Trophoblast cell (in vitro differentiated cells and primary cell): Measurements from ENCODE around the gene ZFP57.

Experiments used
- DNase-seq, 2 donors: peaks; one replicate each; pipeline ENCODE4 v3.0.0-alpha.2; 2016
- H2AFZ ChIP-seq: 2 replicates; pipeline ENCODE4 v1.6.1; 2013; ENCODE audit warnings: low read length, moderate library complexity, mild to moderate bottlenecking; ENCODE audit not compliant: insufficient read depth, poor library complexity
- H2AK5ac ChIP-seq: 2 replicates; pipeline ENCODE4 v1.6.1; 2013; ENCODE audit warnings: mild to moderate bottlenecking, low read length
- H2BK120ac ChIP-seq: 2 replicates; pipeline ENCODE4 v1.6.1; 2013; ENCODE audit warnings: low read length, mild to moderate bottlenecking, moderate library complexity; ENCODE audit not compliant: insufficient read depth, poor library complexity
- H2BK12ac ChIP-seq: 2 replicates; pipeline ENCODE4 v1.6.1; 2013; ENCODE audit warnings: mild to moderate bottlenecking, low read length, moderate library complexity
- H2BK5ac ChIP-seq: 2 replicates; pipeline ENCODE4 v1.6.1; 2013; ENCODE audit warnings: low read length, low read depth, moderate library complexity, mild to moderate bottlenecking; ENCODE audit not compliant: poor library complexity
- H3K14ac ChIP-seq: 2 replicates; pipeline ENCODE4 v1.6.1; 2013; ENCODE audit warnings: mild to moderate bottlenecking, low read length
- H3K18ac ChIP-seq: 2 replicates; pipeline ENCODE4 v1.6.1; 2013; ENCODE audit warnings: mild to moderate bottlenecking, low read length
- H3K23ac ChIP-seq: 2 replicates; pipeline ENCODE4 v1.6.1; 2013; ENCODE audit warnings: low read length
- H3K27ac ChIP-seq: 2 replicates; pipeline ENCODE4 v1.5.1; 2013; ENCODE audit warnings: low read depth, mild to moderate bottlenecking, inconsistent platforms, low read length, moderate library complexity
- H3K27me3 ChIP-seq: 2 replicates; pipeline ENCODE4 v1.6.1; 2013; ENCODE audit warnings: inconsistent platforms, mild to moderate bottlenecking, low read length, moderate library complexity; ENCODE audit not compliant: insufficient read depth
- H3K36me3 ChIP-seq, 2 experiments: 1 replicate in 1 of 2; 2 replicates in 1 of 2; pipeline ENCODE4 v1.6.1; 2013; ENCODE audit warnings: low read length in 2 of 2, mild to moderate bottlenecking in 2 of 2, moderate library complexity in 1 of 2; ENCODE audit not compliant: insufficient read depth in 2 of 2, control insufficient read depth in 1 of 2
- H3K4ac ChIP-seq: 2 replicates; pipeline ENCODE4 v1.6.1; 2013; ENCODE audit warnings: low read depth, mild to moderate bottlenecking, low read length, moderate library complexity
- H3K4me1 ChIP-seq, 2 experiments: 1 replicate in 1 of 2; 2 replicates in 1 of 2; pipeline ENCODE4 v1.6.1; 2013; ENCODE audit warnings: low read length in 2 of 2, mild to moderate bottlenecking in 2 of 2, moderate library complexity in 1 of 2; ENCODE audit not compliant: insufficient read depth in 2 of 2, control insufficient read depth in 1 of 2
- H3K4me2 ChIP-seq: 2 replicates; pipeline ENCODE4 v1.6.1; 2013; ENCODE audit warnings: inconsistent platforms, mild to moderate bottlenecking, low read length, moderate library complexity
- H3K4me3 ChIP-seq: 2 replicates; pipeline ENCODE4 v1.5.1; 2013; ENCODE audit warnings: mild to moderate bottlenecking, low read depth, low read length, inconsistent platforms
- H3K79me1 ChIP-seq: one replicate; pipeline ENCODE4 v1.6.1; 2013; ENCODE audit warnings: low read length
- H3K79me2 ChIP-seq: 2 replicates; pipeline ENCODE4 v1.6.1; 2013; ENCODE audit warnings: low read length, mild to moderate bottlenecking; ENCODE audit not compliant: control insufficient read depth, insufficient read depth, poor library complexity
- H3K9ac ChIP-seq: 2 replicates; pipeline ENCODE4 v1.6.1; 2013; ENCODE audit warnings: mild to moderate bottlenecking, low read length
- H3K9me3 ChIP-seq: 2 replicates; pipeline ENCODE4 v1.6.1; 2013; ENCODE audit warnings: low read depth, mild to moderate bottlenecking, control low read depth, inconsistent platforms, low read length; ENCODE audit not compliant: insufficient read depth
- H4K12ac ChIP-seq: 2 replicates; pipeline ENCODE4 v1.6.1; 2013; ENCODE audit warnings: low read depth, mild to moderate bottlenecking, low read length, moderate library complexity
- H4K8ac ChIP-seq: 2 replicates; pipeline ENCODE4 v1.6.1; 2013; ENCODE audit warnings: low read depth, mild to moderate bottlenecking, low read length, moderate library complexity
- H4K91ac ChIP-seq: one replicate; pipeline ENCODE4 v1.6.1; 2013; ENCODE audit warnings: low read depth, mild to moderate bottlenecking, low read length, moderate library complexity
- WGBS: extraction: QIAGEN DNeasy Blood & Tissue Kit; methylation state at CpG from one replicate; pipeline ENCODE4 v1.1.7; 2013; ENCODE audit warnings: missing lambda C conversion rate; ENCODE audit not compliant: insufficient read length, insufficient coverage; ENCODE audit errors: extremely low coverage; 5-methylcytosine and 5-hydroxymethylcytosine counted together

The ZFP57 gene

DNA sequence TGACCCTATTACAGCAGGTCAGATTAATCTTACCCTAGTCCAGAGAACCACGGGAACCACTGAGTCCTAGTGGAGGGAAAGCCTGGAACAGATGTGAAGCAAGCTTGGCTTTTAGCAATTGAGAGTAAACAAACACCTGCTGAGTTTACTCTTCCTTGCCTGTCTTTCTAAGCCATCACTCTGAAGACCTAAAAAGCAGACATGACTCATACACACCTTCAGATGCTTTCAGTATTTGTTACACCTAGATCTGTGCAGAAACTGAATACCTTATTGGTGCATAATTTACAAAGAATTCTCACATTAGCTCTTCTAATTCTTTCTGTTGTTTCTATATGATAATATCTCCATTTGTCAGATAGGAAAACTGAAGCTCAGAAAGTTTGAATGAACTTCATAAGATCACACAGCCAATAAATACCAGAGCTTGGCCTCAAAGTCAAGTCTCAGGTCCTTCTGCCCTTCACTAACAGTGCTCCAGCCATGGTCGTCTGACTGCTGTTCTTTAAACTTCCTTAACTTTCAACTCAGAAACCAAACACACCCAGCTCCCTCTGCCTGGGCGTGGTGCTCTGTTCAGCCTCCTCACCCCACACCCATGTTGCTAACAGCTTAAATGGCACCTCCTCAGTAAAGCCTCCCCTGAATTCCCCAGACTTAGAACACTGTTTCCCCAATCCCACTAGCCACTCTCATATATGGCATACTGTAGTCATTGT, 39.4 kb downstream of the ZFP57 start:
- no peak overlapping the region for H4K8ac ChIP-seq
- no peak overlapping the region for H2BK120ac ChIP-seq
- no peaks in the 10 kb centered on the region for H3K79me1 ChIP-seq
- H3K14ac ChIP-seq, result no peak overlapping the region
- H3K27me3 ChIP-seq, result no peaks in the 10 kb centered on the region
- H3K79me2 ChIP-seq, result no peaks in the 10 kb centered on the region
- H3K4me1 ChIP-seq, result no peaks in the 10 kb centered on the region
- DNase-seq, result peak in 1 of 2 donors; percentile 55
- H4K12ac ChIP-seq, result no peak overlapping the region
- H3K23ac ChIP-seq, result no peak overlapping the region
- no peak overlapping the region for H3K27ac ChIP-seq
- no peak overlapping the region for H3K18ac ChIP-seq
- WGBS, result no CpG with 5 or more reads among the region's 3 CpGs
- H3K4me3 ChIP-seq, result no peak overlapping the region
- H3K4ac ChIP-seq, result no peak overlapping the region
- no peak overlapping the region for H2AFZ ChIP-seq
- no peak overlapping the region for H2BK5ac ChIP-seq
- H2BK12ac ChIP-seq, result no peak overlapping the region
- no peak overlapping the region for H3K4me2 ChIP-seq
- no peak overlapping the region for H4K91ac ChIP-seq
- H2AK5ac ChIP-seq, result no peak overlapping the region
- H3K36me3 ChIP-seq, result no peaks in the 10 kb centered on the region
- no peaks in the 10 kb centered on the region for H3K9me3 ChIP-seq
- H3K9ac ChIP-seq, result no peak overlapping the region

- no peak overlapping the region for H2BK12ac ChIP-seq
- no peak overlapping the region for H2BK120ac ChIP-seq
- no peak overlapping the region for H3K14ac ChIP-seq
- H3K27ac ChIP-seq, result no peak overlapping the region
- H3K4me3 ChIP-seq, result no peak overlapping the region
- H2AK5ac ChIP-seq, result no peak overlapping the region
- H3K9me3 ChIP-seq, result no peaks in the 10 kb centered on the region
- no peak overlapping the region for H2BK5ac ChIP-seq
- H3K79me2 ChIP-seq, result no peaks in the 10 kb centered on the region
- no peak overlapping the region for H3K23ac ChIP-seq
- H4K91ac ChIP-seq, result no peak overlapping the region
- no peak overlapping the region for H4K8ac ChIP-seq
- DNase-seq, result no peak
- peaks cover 0 to 6% of the 10 kb centered on the region in 2 experiments for H3K4me1 ChIP-seq
- no peak overlapping the region for H3K4ac ChIP-seq
- no CpG with 5 or more reads among the region's 9 CpGs for WGBS
- no peak overlapping the region for H3K4me2 ChIP-seq
- H3K18ac ChIP-seq, result no peak overlapping the region
- H2AFZ ChIP-seq, result no peak overlapping the region
- H3K79me1 ChIP-seq, result peaks cover 3% of the 10 kb centered on the region
- peaks cover under 1% of the 10 kb centered on the region for H3K27me3 ChIP-seq
- no peaks in the 10 kb centered on the region for H3K36me3 ChIP-seq
- no peak overlapping the region for H3K9ac ChIP-seq
- H4K12ac ChIP-seq, result no peak overlapping the region
These were observed 43.7 kb downstream of the ZFP57 start for GRCh38 chr6:29637247-29637646.

GRCh38 chr6:29633534-29633905, 47.4 kb downstream of the ZFP57 start:
- H3K4me2 ChIP-seq, result peak overlapping the region; percentile 99
- H3K36me3 ChIP-seq, result peaks cover 0 to 1% of the 10 kb centered on the region in 2 experiments
- no peak overlapping the region for H2BK12ac ChIP-seq
- H2BK5ac ChIP-seq, result no peak overlapping the region
- H3K27me3 ChIP-seq, result peaks cover 9% of the 10 kb centered on the region
- no peaks in the 10 kb centered on the region for H3K9me3 ChIP-seq
- no peak overlapping the region for H3K23ac ChIP-seq
- no peak overlapping the region for H3K18ac ChIP-seq
- H2AK5ac ChIP-seq, result no peak overlapping the region
- no peak overlapping the region for H3K27ac ChIP-seq
- no peak for DNase-seq
- H2AFZ ChIP-seq, result peak overlapping the region; percentile 51
- no peak overlapping the region for H4K91ac ChIP-seq
- H3K4me1 ChIP-seq, result peaks cover 10 to 14% of the 10 kb centered on the region in 2 experiments
- peak overlapping the region; percentile 28 for H3K9ac ChIP-seq
- no peak overlapping the region for H3K4ac ChIP-seq
- no peaks in the 10 kb centered on the region for H3K79me2 ChIP-seq
- H3K4me3 ChIP-seq, result peak overlapping the region; percentile 88
- H4K12ac ChIP-seq, result no peak overlapping the region
- peak overlapping the region; percentile 31 for H4K8ac ChIP-seq
- H3K14ac ChIP-seq, result no peak overlapping the region
- H3K79me1 ChIP-seq, result peaks cover 4% of the 10 kb centered on the region
- no CpG with 5 or more reads among the region's 9 CpGs for WGBS
- no peak overlapping the region for H2BK120ac ChIP-seq

DNA sequence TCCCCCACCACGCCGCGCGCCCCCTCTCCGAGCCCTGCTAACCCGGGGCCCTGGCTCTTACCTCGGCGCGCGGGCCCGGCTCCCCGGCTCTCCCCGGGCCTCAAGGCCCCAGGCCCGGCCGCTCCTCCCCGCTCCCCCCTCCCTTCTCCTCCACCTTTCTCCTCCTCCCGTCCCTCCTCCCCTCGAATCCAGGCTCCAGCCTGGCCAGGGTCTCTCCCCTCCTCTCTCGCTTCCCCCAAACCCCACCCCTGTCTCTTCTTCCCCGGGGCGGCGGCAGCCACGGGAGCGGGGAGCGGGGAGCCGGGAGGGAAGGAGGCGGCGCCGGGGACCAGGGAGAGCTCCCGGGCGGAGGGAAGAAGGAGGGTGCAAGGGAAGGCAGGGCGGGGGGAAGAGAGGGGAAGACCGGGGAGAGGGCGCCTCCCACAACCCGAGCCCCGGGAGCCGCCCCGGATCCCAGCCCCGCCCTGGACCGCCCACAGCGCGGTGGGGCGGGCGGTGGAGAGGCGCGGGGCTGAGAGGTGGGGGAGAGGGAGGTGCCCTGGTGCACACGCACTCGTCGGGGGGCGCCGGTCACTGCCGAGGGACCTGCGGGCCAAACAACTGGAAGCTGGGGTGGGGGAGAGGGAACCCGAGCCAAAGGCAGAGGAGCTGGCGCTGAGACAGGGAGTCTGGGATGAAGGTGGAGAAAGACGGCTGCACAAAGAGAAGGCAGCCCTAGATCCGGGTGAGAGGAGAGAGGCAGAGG, 48.0 kb downstream of the ZFP57 start, which contains the start of gene GABBR1:
Gene GABBR1, minus strand, starts transcription at position 395 of the 745 bp plus-strand sequence. CDS start 798 bp downstream, outside the sequence.
- DNase-seq, result peak in 1 of 2 donors; percentile 11
- Histone ChIP-seq H3K4me2 (peak within 1 kb of the TSS; percentile 99), H3K27me3 (peaks cover 9% of the 10 kb centered on the region), H2AK5ac (no peak within 1 kb of the TSS), H3K4ac (peak within 1 kb of the TSS; percentile 2), H3K14ac (no peak within 1 kb of the TSS), H3K9me3 (no peaks in the 10 kb centered on the region), H4K91ac (peak within 1 kb of the TSS; percentile 39), H3K4me1 (peaks cover 10 to 14% of the 10 kb centered on the region in 2 experiments), H2BK12ac (no peak within 1 kb of the TSS), H3K27ac (peak within 1 kb of the TSS; percentile 64), H3K36me3 (peaks cover 0 to 1% of the 10 kb centered on the region in 2 experiments), H2BK5ac (no peak within 1 kb of the TSS), H3K4me3 (peak within 1 kb of the TSS; percentile 88), H2BK120ac (peak within 1 kb of the TSS; percentile 5), H4K12ac (no peak within 1 kb of the TSS), H3K18ac (peak within 1 kb of the TSS; percentile 59), H2AFZ (peak within 1 kb of the TSS; percentile 51), H3K79me2 (peaks cover 2% of the 10 kb centered on the region), H4K8ac (peak within 1 kb of the TSS; percentile 53), H3K79me1 (peaks cover 4% of the 10 kb centered on the region), H3K9ac (peak within 1 kb of the TSS; percentile 61), H3K23ac (no peak within 1 kb of the TSS)
- no CpG with 5 or more reads among the region's 57 CpGs for WGBS
